Gastrocnemius medialis (tissue), 4 donors: ENCODE results near the gene GPSM3. TPM values are rescaled to one million over a fixed set of nuclear protein-coding genes. Genes with fewer than 3 reads are reported as not detected.

Source experiments
- ATAC-seq, 2 donors: fragments of 150-250 bp; one replicate each; pipeline ENCODE4 v1.9.1; 2016
- DNase-seq, 2 donors: peaks; one replicate each; pipeline ENCODE4 v3.0.0-alpha.2; 2019
- H3K27ac ChIP-seq, 4 donors: fragments of 200-600 bp; sonication (generic); 1 replicate in 1 of 4; 2 replicates in 3 of 4; pipeline ENCODE4 v1.5.1; 2016 to 2018; ENCODE audit warnings: mild to moderate bottlenecking in 2 of 4, moderate library complexity in 1 of 4
- H3K27me3 ChIP-seq, 3 donors: fragments of 200-600 bp; sonication (generic) in 2 of 3; 1 replicate in 1 of 3; 2 replicates in 2 of 3; pipeline versions ENCODE4 v1.5.1 to v1.6.0; 2016 to 2019; ENCODE audit warnings: mild to moderate bottlenecking in 1 of 3, moderate library complexity in 1 of 3
- H3K36me3 ChIP-seq, 2 donors: fragments of 200-600 bp; sonication (generic) in 1 of 2; one replicate each; pipeline ENCODE4 v1.5.1; 2017 to 2018
- H3K4me1 ChIP-seq, 2 donors: fragments of 200-600 bp; sonication (generic) in 1 of 2; one replicate each; pipeline ENCODE4 v1.5.1; 2016 to 2017; ENCODE audit warnings: mild to moderate bottlenecking in 2 of 2
- H3K4me3 ChIP-seq, 4 donors: fragments of 200-600 bp; sonication (generic) in 3 of 4; 1 replicate in 1 of 4; 2 replicates in 3 of 4; pipeline ENCODE4 v1.5.1; 2016 to 2019; ENCODE audit warnings: mild to moderate bottlenecking in 2 of 4
- H3K9me3 ChIP-seq, 3 donors: fragments of 200-600 bp; sonication (generic) in 2 of 3; 1 replicate in 1 of 3; 2 replicates in 2 of 3; pipeline ENCODE4 v1.5.1; 2016 to 2019
- CTCF ChIP-seq, 5 experiments: fragments of 450-650 bp in 3 of 5; fragments of 200-600 bp in 2 of 5; sonication (generic) in 2 of 5; IDR thresholded peaks in 4 of 5; conservative IDR thresholded peaks in 1 of 5; 1 replicate in 4 of 5; 2 replicates in 1 of 5; pipeline ENCODE4 v1.5.1; 2016 to 2019; ENCODE audit warnings: antibody characterized with exemption in 5 of 5, mild to moderate bottlenecking in 3 of 5, moderate library complexity in 3 of 5
- POLR2A ChIP-seq, 2 donors: fragments of 450-650 bp; IDR thresholded peaks; one replicate each; pipeline ENCODE4 v1.6.1; 2017; ENCODE audit warnings: antibody characterized with exemption in 2 of 2, mild to moderate bottlenecking in 2 of 2, moderate library complexity in 2 of 2
- in situ Hi-C, 4 donors: fragments of 200-750 bp; cut with MboI; loops; one replicate each; pipeline versions ENCODE4 v1.15.0 to v1.8.0; 2017; ENCODE audit warnings: low sequenced_read_pairs in 4 of 4
- intact Hi-C: fragments of 100-400 bp; cut with DNase I; formaldehyde crosslinking; loops from one replicate; pipeline ENCODE4 v1.15.1; 2023; ENCODE audit warnings: low total_unique reads
- total RNA-seq, 4 donors: library from RNA; depleted of rRNA; stranded (reverse); fragments of >200 nt; gene quantifications; one replicate each; pipeline versions ENCODE4 v1.1.0 to v1.2.3, GENCODE V29; 2016

The GPSM3 gene
- total RNA-seq, 4 donors from 2014 or later: 2.2 to 2.9 (median 2.3) TPM; not detected in 1

GRCh38 chr6:32176476-32177182 is 15.8 kb downstream of the GPSM3 start:
- TF ChIP-seq CTCF (IDR thresholded peaks at IDR 0.05 in 4 of 5, conservative IDR thresholded peaks at IDR 0.05 in 1 of 5): no peak
- H3K27me3 ChIP-seq: no peaks in the 10 kb centered on the region
- H3K4me3 ChIP-seq: peak overlapping the region; percentile 81 to 99 (median 96)
- intact Hi-C loops: loop anchor here (1.0 to 10.0 kb wide), 10 partner anchors 19 to 1138 kb away; partner anchors contain the start of genes B3GALT4, BRD2, CSNK2B and DXO
- DNase-seq (no peak), ATAC-seq (peak in 1 of 2 donors; percentile 9)
- H3K36me3 ChIP-seq: peaks cover 0 to 19% of the 10 kb centered on the region in 2 donors
- in situ Hi-C loops: loop anchor here in 3 of 4 donors (25.0 kb wide), 6 partner anchors 214 to 1564 kb away; partner anchors contain the start of genes BRD2 (in 3 of the 3), HLA-DMA (in 3 of the 3), APOM (in 2 of the 3) and BAG6 (in 2 of the 3)
- no peaks in the 10 kb centered on the region for H3K9me3 ChIP-seq
- peaks cover 35 to 40% of the 10 kb centered on the region in 2 donors for H3K4me1 ChIP-seq
- H3K27ac ChIP-seq: peak overlapping the region; percentile 92 to 99 (median 96)

GRCh38 chr6:32175711-32176475 is 16.6 kb downstream of the GPSM3 start, which contains the start of gene AGPAT1:
Gene AGPAT1, minus strand, starts transcription at chr6:32176084. Its CDS starts 4,588 bp downstream, at chr6:32171496.
- no peak for TF ChIP-seq CTCF (IDR thresholded peaks at IDR 0.05 in 4 of 5, conservative IDR thresholded peaks at IDR 0.05 in 1 of 5)
- peak; percentile 69 to 83 for TF ChIP-seq POLR2A (IDR thresholded peaks at IDR 0.05)
- Histone ChIP-seq H3K9me3 (no peaks in the 10 kb centered on the region), H3K27me3 (no peaks in the 10 kb centered on the region), H3K36me3 (peaks cover 0 to 13% of the 10 kb centered on the region in 2 donors), H3K4me1 (peaks cover 35 to 40% of the 10 kb centered on the region in 2 donors), H3K27ac (peak within 1 kb of the TSS; percentile 92 to 99 (median 96)), H3K4me3 (peak within 1 kb of the TSS; percentile 81 to 99 (median 96))
- peak; percentile 96 to 98 for DNase-seq
- intact Hi-C loops: loop anchor here (1.0 to 10.0 kb wide), 8 partner anchors 46 to 1139 kb away; partner anchors contain the start of genes B3GALT4, BRD2, CSNK2B and DXO
- ATAC-seq: peak; percentile 56 to 63
- in situ Hi-C loops: loop anchor here in 3 of 4 donors (25.0 kb wide), 6 partner anchors 214 to 1564 kb away; partner anchors contain the start of genes BRD2 (in 3 of the 3), HLA-DMA (in 3 of the 3), APOM (in 2 of the 3) and BAG6 (in 2 of the 3)

GRCh38 chr6:32175322-32175710 is 17.1 kb downstream of the GPSM3 start:
- Histone ChIP-seq H3K36me3 (peaks cover 0 to 10% of the 10 kb centered on the region in 2 donors), H3K4me3 (peak overlapping the region; percentile 81 to 99 (median 96)), H3K9me3 (no peaks in the 10 kb centered on the region), H3K27ac (peak overlapping the region; percentile 92 to 99 (median 96)), H3K4me1 (peaks cover 35 to 37% of the 10 kb centered on the region in 2 donors), H3K27me3 (no peaks in the 10 kb centered on the region)
- DNase-seq (no peak), ATAC-seq (no peak)
- intact Hi-C loops (loop anchor here (5.0 to 10.0 kb wide), 6 partner anchors 201 to 1139 kb away; partner anchors contain the start of genes B3GALT4, BRD2, CSNK2B and DXO), in situ Hi-C loops (loop anchor here in 3 of 4 donors (25.0 kb wide), 6 partner anchors 213 to 1563 kb away; partner anchors contain the start of genes BRD2 (in 3 of the 3), HLA-DMA (in 3 of the 3), APOM (in 2 of the 3) and BAG6 (in 2 of the 3))
- TF ChIP-seq POLR2A (IDR thresholded peaks at IDR 0.05) (no peak), CTCF (IDR thresholded peaks at IDR 0.05 in 4 of 5, conservative IDR thresholded peaks at IDR 0.05 in 1 of 5) (no peak)

GRCh38 chr6:32174416-32174815 is 18.0 kb downstream of the GPSM3 start:
- Histone ChIP-seq H3K9me3 (no peaks in the 10 kb centered on the region), H3K27ac (no peak overlapping the region), H3K4me1 (peaks cover 29 to 31% of the 10 kb centered on the region in 2 donors), H3K4me3 (no peak overlapping the region), H3K27me3 (no peaks in the 10 kb centered on the region), H3K36me3 (peaks cover 0 to 12% of the 10 kb centered on the region in 2 donors)
- in situ Hi-C loops: no loop called here
- DNase-seq: no peak
- intact Hi-C loops: loop anchor here (10.0 kb wide), 3 partner anchors 200 to 1140 kb away; partner anchors contain the start of genes B3GALT4, DXO, RPS18 and TAPBP
- no peak for ATAC-seq
- no peak for TF ChIP-seq POLR2A (IDR thresholded peaks at IDR 0.05)
- TF ChIP-seq CTCF (IDR thresholded peaks at IDR 0.05 in 4 of 5, conservative IDR thresholded peaks at IDR 0.05 in 1 of 5): no peak
